SU-DHL-6 (cell line): Measurements from ENCODE around the gene KCNK2.

Experiments used
- EZH2phosphoT487 ChIP-seq: fragments of 200-600 bp; sonication (generic), shearing (Covaris generic); conservative IDR thresholded peaks from 2 replicates; pipeline ENCODE4 v1.6.1; 2018; ENCODE audit warnings: mild to moderate bottlenecking, antibody characterized with exemption, low read length, moderate library complexity, mixed read lengths
- TF ChIP-seq, protein P1 (sequence below): fragments of 200-600 bp; sonication (generic); IDR thresholded peaks from one replicate; pipeline ENCODE4 v1.5.1; 2017; ENCODE audit warnings: antibody characterized with exemption, mild to moderate bottlenecking, low read length, moderate library complexity; ENCODE audit not compliant: insufficient read depth, poor library complexity, severe bottlenecking

DNA sequence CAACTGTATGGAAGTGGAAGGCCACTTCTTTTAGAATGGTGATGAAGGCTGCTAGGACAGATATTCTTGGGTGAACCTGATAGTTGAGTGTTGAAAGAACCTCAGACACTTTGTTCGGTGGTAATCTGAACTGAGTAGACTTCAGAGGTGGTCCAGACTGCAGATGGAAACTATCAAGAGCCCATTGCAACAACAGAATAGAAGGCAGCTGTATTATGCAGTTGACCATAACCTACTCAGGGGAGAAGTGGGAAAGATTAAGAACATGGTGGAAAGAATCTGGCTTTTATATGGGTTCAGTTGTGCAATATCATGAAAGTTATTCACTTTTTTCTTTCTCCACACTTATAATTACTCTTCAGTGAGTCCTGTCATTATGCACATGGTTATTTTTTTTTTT lies 194.0 kb downstream of the KCNK2 start:
- TF ChIP-seq, protein P1, sequence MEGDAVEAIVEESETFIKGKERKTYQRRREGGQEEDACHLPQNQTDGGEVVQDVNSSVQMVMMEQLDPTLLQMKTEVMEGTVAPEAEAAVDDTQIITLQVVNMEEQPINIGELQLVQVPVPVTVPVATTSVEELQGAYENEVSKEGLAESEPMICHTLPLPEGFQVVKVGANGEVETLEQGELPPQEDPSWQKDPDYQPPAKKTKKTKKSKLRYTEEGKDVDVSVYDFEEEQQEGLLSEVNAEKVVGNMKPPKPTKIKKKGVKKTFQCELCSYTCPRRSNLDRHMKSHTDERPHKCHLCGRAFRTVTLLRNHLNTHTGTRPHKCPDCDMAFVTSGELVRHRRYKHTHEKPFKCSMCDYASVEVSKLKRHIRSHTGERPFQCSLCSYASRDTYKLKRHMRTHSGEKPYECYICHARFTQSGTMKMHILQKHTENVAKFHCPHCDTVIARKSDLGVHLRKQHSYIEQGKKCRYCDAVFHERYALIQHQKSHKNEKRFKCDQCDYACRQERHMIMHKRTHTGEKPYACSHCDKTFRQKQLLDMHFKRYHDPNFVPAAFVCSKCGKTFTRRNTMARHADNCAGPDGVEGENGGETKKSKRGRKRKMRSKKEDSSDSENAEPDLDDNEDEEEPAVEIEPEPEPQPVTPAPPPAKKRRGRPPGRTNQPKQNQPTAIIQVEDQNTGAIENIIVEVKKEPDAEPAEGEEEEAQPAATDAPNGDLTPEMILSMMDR, result no peak
- TF ChIP-seq EZH2phosphoT487, result no peak
